Mesendoderm (in vitro differentiated cells): ENCODE measurements around the gene RNF187.

Source experiments
- DNase-seq: peaks from one replicate; pipeline ENCODE4 v3.0.0; 2013
- H2AK5ac ChIP-seq: 2 replicates; pipeline ENCODE4 v1.6.1; 2013; ENCODE audit warnings: low read length, inconsistent platforms
- H2BK120ac ChIP-seq: 2 replicates; pipeline ENCODE4 v1.6.1; 2013; ENCODE audit warnings: low read depth, mild to moderate bottlenecking, low read length, moderate library complexity, mixed read lengths
- H2BK15ac ChIP-seq: replicated peaks from 2 replicates; pipeline ENCODE4 v1.6.1; 2013; ENCODE audit warnings: low read depth, mild to moderate bottlenecking, moderate library complexity
- H2BK5ac ChIP-seq: 2 replicates; pipeline ENCODE4 v1.6.1; 2013; ENCODE audit warnings: low read length, inconsistent platforms
- H3K18ac ChIP-seq: 2 replicates; pipeline ENCODE4 v1.6.1; 2013; ENCODE audit warnings: mild to moderate bottlenecking, low read length, mixed read lengths
- H3K23ac ChIP-seq: one replicate; pipeline ENCODE4 v1.6.1; 2013; ENCODE audit warnings: low read length
- H3K27ac ChIP-seq: 2 replicates; pipeline ENCODE4 v1.5.1; 2013; ENCODE audit warnings: low read depth, mild to moderate bottlenecking, inconsistent platforms, low read length, moderate library complexity
- H3K27me3 ChIP-seq: 2 replicates; pipeline ENCODE4 v1.6.1; 2013; ENCODE audit warnings: low read length, control low read depth, mild to moderate bottlenecking, inconsistent platforms; ENCODE audit not compliant: insufficient read depth, poor library complexity
- H3K36me3 ChIP-seq: 2 replicates; pipeline ENCODE4 v1.6.1; 2013; ENCODE audit warnings: low read length, inconsistent platforms; ENCODE audit not compliant: control insufficient read depth, insufficient read depth
- H3K4ac ChIP-seq: one replicate; pipeline ENCODE4 v1.6.1; 2013; ENCODE audit warnings: low read depth, mild to moderate bottlenecking, low read length, moderate library complexity
- H3K4me1 ChIP-seq: 2 replicates; pipeline ENCODE4 v1.6.1; 2013; ENCODE audit warnings: low read depth, low read length, inconsistent platforms; ENCODE audit not compliant: control insufficient read depth
- H3K4me2 ChIP-seq: 2 replicates; pipeline ENCODE4 v1.6.1; 2013; ENCODE audit warnings: low read length
- H3K4me3 ChIP-seq: 2 replicates; pipeline ENCODE4 v1.5.1; 2013; ENCODE audit warnings: mild to moderate bottlenecking, low read length
- H3K56ac ChIP-seq: one replicate; pipeline ENCODE4 v1.6.1; 2013; ENCODE audit warnings: low read length
- H3K79me1 ChIP-seq: 2 replicates; pipeline ENCODE4 v1.6.1; 2013; ENCODE audit warnings: low read length, inconsistent platforms
- H3K79me2 ChIP-seq: 2 replicates; pipeline ENCODE4 v1.6.1; 2013; ENCODE audit warnings: mild to moderate bottlenecking, low read length; ENCODE audit not compliant: control insufficient read depth, insufficient read depth
- H3K9ac ChIP-seq: 2 replicates; pipeline ENCODE4 v1.6.1; 2013; ENCODE audit warnings: low read length, inconsistent platforms
- H4K5ac ChIP-seq: one replicate; pipeline ENCODE4 v1.6.1; 2013; ENCODE audit warnings: low read length
- H4K8ac ChIP-seq: one replicate; pipeline ENCODE4 v1.6.1; 2013; ENCODE audit warnings: low read depth, mild to moderate bottlenecking, control low read depth, low read length, moderate library complexity
- WGBS: extraction: QIAGEN DNeasy Blood & Tissue Kit; methylation state at CpG from one replicate; pipeline ENCODE4 v1.1.7; 2013; ENCODE audit warnings: low lambda C conversion rate, missing lambda C conversion rate; ENCODE audit not compliant: insufficient coverage; ENCODE audit errors: extremely low coverage; 5-methylcytosine and 5-hydroxymethylcytosine counted together

Gene RNF187

DNA sequence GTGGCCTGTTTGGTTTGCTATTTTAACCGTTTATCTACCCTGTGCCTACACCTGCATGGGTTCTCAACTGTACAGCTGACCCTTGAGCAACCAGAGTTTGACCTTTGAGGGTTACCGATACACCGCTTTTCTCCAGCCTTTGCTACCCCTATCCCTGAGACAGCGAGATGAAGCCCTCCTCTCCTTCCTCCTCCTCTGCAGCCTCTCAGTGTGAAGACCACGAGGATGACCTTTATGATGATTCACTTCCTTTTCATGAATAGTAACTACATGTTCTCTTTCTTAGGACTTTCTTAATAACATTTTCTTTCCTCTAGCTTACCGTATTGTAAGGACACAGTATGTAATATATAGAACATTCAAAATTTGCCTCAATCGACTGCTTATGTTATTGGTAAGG is 14.5 kb upstream of the RNF187 start:
- no peak overlapping the region for H3K9ac ChIP-seq
- no peak overlapping the region for H4K8ac ChIP-seq
- H3K27me3 ChIP-seq = peaks cover 9% of the 10 kb centered on the region
- H3K4me1 ChIP-seq = no peaks in the 10 kb centered on the region
- H3K4me2 ChIP-seq = no peak overlapping the region
- no peak overlapping the region for H3K23ac ChIP-seq
- no peak overlapping the region for H3K27ac ChIP-seq
- H2BK15ac ChIP-seq = no peak overlapping the region
- WGBS = no CpG with 5 or more reads among the region's 7 CpGs
- H3K79me1 ChIP-seq = no peaks in the 10 kb centered on the region
- DNase-seq = no peak
- H3K36me3 ChIP-seq = no peaks in the 10 kb centered on the region
- H4K5ac ChIP-seq = no peak overlapping the region
- H3K4ac ChIP-seq = no peak overlapping the region
- no peak overlapping the region for H3K4me3 ChIP-seq
- H2AK5ac ChIP-seq = no peak overlapping the region
- H2BK5ac ChIP-seq = no peak overlapping the region
- H3K56ac ChIP-seq = no peak overlapping the region
- no peak overlapping the region for H3K18ac ChIP-seq
- H3K79me2 ChIP-seq = no peaks in the 10 kb centered on the region
- no peak overlapping the region for H2BK120ac ChIP-seq

DNA sequence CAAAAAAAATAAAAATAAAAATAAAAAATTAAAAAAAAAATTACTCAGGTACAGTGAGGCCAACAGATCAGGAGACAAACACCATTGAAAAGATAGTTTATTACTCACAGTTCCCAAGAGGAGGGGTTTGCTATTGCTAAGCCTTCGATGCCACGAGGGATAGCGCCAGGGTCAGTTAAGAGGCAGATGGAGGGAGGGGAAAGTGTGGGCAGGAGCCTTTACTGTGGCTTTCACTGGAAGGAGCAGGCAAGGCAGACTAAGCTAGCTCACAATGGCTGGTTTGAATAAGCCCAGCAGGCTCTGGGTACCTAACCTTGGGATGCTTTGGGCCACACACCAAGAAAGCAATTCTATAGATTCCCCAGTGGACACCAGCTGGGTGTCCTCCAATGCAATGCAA is 12.7 kb upstream of the RNF187 start:
- no peak for DNase-seq
- Histone ChIP-seq H3K79me2 (no peaks in the 10 kb centered on the region), H3K4me3 (no peak overlapping the region), H4K5ac (no peak overlapping the region), H3K36me3 (no peaks in the 10 kb centered on the region), H4K8ac (no peak overlapping the region), H2BK15ac (no peak overlapping the region), H3K4me2 (no peak overlapping the region), H3K79me1 (no peaks in the 10 kb centered on the region), H3K56ac (no peak overlapping the region), H3K23ac (no peak overlapping the region), H3K27me3 (peaks cover 2% of the 10 kb centered on the region), H3K27ac (no peak overlapping the region), H3K9ac (no peak overlapping the region), H3K18ac (no peak overlapping the region), H3K4me1 (peaks cover 2% of the 10 kb centered on the region), H2AK5ac (no peak overlapping the region), H3K4ac (no peak overlapping the region), H2BK120ac (no peak overlapping the region), H2BK5ac (no peak overlapping the region)
- no CpG with 5 or more reads among the region's 3 CpGs for WGBS

DNA sequence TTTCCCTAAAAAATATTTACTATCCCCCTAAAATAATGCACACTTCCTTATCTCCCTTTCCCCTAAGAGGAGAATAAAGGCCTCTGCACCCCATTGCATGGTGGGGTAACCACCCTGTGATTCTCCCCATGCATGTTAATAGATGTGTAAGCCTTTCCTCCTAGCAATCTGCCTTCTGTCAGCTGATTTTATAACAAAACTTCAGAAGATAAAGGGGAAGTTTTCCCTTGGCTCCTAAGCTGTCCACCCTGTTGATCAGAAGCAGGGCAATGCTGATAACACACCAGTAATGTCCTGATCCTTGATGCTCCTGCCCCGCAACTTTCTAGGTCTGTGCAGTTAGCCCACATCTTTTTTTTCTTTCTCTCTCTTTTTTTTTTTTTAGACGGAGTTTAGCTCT is 11.4 kb upstream of the RNF187 start:
- Histone ChIP-seq H2BK5ac (no peak overlapping the region), H2BK120ac (no peak overlapping the region), H3K27me3 (no peaks in the 10 kb centered on the region), H3K56ac (no peak overlapping the region), H3K4ac (no peak overlapping the region), H3K27ac (no peak overlapping the region), H3K4me1 (peaks cover 2% of the 10 kb centered on the region), H3K23ac (no peak overlapping the region), H3K79me1 (no peaks in the 10 kb centered on the region), H4K8ac (no peak overlapping the region), H4K5ac (no peak overlapping the region), H3K18ac (no peak overlapping the region), H3K36me3 (no peaks in the 10 kb centered on the region), H3K4me3 (no peak overlapping the region), H2AK5ac (no peak overlapping the region), H3K9ac (no peak overlapping the region), H3K4me2 (no peak overlapping the region), H2BK15ac (no peak overlapping the region), H3K79me2 (no peaks in the 10 kb centered on the region)
- no CpG with 5 or more reads among the region's 2 CpGs for WGBS
- no peak for DNase-seq

DNA sequence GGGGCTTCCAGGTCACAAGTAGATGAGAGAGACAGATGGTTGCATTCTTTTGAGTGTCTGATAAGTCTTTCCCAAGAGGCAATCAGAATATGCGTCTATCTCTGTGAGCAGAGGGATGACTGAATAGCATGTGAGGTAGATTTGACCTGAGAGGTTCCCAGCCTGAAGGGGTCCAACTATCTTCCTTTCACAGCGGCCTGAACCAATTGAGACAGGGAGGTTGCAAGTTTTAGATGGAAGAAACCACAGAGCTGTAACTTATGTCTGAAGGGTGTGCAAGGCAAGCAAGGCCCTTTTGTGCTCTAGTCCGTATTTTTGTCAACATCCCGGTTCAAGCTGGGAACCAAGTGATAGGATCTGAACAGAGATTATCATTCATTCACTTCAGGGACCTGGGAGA is 9.9 kb upstream of the RNF187 start:
- no peak for DNase-seq
- H2AK5ac ChIP-seq = no peak overlapping the region
- no peaks in the 10 kb centered on the region for H3K79me2 ChIP-seq
- H3K9ac ChIP-seq = no peak overlapping the region
- no peak overlapping the region for H4K8ac ChIP-seq
- H3K79me1 ChIP-seq = no peaks in the 10 kb centered on the region
- no CpG with 5 or more reads among the region's 4 CpGs for WGBS
- no peak overlapping the region for H3K4me2 ChIP-seq
- no peak overlapping the region for H3K4ac ChIP-seq
- H2BK5ac ChIP-seq = no peak overlapping the region
- no peak overlapping the region for H3K56ac ChIP-seq
- H3K27ac ChIP-seq = no peak overlapping the region
- peak overlapping the region; percentile 32 for H2BK120ac ChIP-seq
- H3K23ac ChIP-seq = no peak overlapping the region
- no peaks in the 10 kb centered on the region for H3K27me3 ChIP-seq
- H3K4me3 ChIP-seq = no peak overlapping the region
- H3K36me3 ChIP-seq = no peaks in the 10 kb centered on the region
- no peak overlapping the region for H4K5ac ChIP-seq
- peaks cover 2% of the 10 kb centered on the region for H3K4me1 ChIP-seq
- no peak overlapping the region for H3K18ac ChIP-seq
- H2BK15ac ChIP-seq = no peak overlapping the region

DNA sequence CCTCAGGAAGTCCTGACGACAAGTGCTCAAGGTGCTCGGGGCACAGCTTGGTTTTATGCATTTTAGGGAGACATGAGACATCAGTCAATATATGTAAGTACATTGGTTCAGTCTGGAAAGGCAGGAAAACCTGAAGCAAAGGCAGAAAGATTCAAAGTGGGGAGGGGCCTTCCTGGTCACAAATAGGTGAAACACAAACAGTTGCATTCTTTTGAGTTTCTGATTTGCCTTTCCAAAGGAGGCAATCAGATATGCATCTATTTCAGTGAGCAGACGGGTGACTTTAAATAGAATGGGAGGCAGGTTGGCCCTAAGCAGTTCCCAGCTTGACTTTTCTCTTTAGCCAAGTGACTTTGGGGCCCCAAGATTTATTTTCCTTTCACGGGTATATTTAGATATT is 8.9 kb upstream of the RNF187 start:
- Histone ChIP-seq H3K4me2 (no peak overlapping the region), H4K5ac (no peak overlapping the region), H3K4me1 (peaks cover 2% of the 10 kb centered on the region), H3K79me2 (no peaks in the 10 kb centered on the region), H3K27ac (no peak overlapping the region), H3K36me3 (no peaks in the 10 kb centered on the region), H3K4me3 (no peak overlapping the region), H4K8ac (no peak overlapping the region), H2BK15ac (no peak overlapping the region), H3K4ac (no peak overlapping the region), H2BK120ac (no peak overlapping the region), H2BK5ac (no peak overlapping the region), H3K79me1 (no peaks in the 10 kb centered on the region), H3K18ac (no peak overlapping the region), H3K27me3 (no peaks in the 10 kb centered on the region), H3K56ac (no peak overlapping the region), H3K9ac (no peak overlapping the region), H3K23ac (no peak overlapping the region), H2AK5ac (no peak overlapping the region)
- peak; percentile 67 for DNase-seq
- WGBS = no CpG with 5 or more reads among the region's 4 CpGs

DNA sequence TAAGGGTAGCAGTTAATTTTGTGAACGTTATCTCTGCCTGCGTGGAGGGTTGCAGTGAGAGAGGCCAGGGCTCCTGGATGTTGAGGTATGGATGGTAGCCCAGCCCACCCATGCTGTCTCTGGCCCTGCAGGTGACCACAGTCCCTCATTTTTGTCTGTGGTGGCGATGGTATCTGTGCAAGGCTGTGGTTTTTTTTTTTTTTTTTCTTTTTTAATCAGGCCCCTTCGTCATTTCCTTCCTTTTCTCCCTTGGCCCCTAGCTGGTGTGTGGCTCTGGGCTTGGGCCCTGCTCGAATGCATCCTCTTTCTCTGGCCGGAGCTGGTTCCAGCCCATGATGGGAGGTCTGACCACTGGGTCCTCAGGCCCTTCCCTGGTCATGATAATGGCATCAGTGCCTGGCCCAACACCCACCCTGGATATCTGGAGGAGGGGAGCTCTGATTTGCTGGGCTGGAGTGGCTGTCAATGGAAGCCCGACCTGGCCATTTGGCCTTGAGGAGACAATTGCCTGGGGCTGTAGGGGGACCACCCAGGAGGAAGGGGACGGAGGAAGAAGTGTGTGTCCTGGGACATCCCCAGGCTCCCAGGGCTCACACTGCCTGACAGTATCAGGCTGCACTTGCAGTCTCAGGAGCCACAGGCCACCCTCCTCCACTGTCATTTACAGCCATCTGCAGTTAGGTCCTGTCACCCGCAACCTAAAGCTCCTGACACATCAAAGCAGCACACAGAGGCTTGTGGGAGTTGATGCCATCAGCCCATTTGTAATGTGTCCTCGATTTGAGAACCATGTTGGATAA is 8.1 kb upstream of the RNF187 start:
- peak; percentile 76 for DNase-seq
- H3K4me2 ChIP-seq = no peak overlapping the region
- H3K4me1 ChIP-seq = peaks cover 2% of the 10 kb centered on the region
- H3K27me3 ChIP-seq = no peaks in the 10 kb centered on the region
- H4K8ac ChIP-seq = no peak overlapping the region
- peak overlapping the region; percentile 55 for H3K27ac ChIP-seq
- H2AK5ac ChIP-seq = no peak overlapping the region
- no peaks in the 10 kb centered on the region for H3K36me3 ChIP-seq
- H4K5ac ChIP-seq = no peak overlapping the region
- H2BK5ac ChIP-seq = peak overlapping the region; percentile 90
- no peak overlapping the region for H2BK120ac ChIP-seq
- H3K18ac ChIP-seq = no peak overlapping the region
- no peak overlapping the region for H3K9ac ChIP-seq
- H3K56ac ChIP-seq = peak overlapping the region; percentile 82
- no peaks in the 10 kb centered on the region for H3K79me2 ChIP-seq
- H2BK15ac ChIP-seq = no peak overlapping the region
- H3K23ac ChIP-seq = no peak overlapping the region
- no peak overlapping the region for H3K4me3 ChIP-seq
- H3K4ac ChIP-seq = no peak overlapping the region
- no peaks in the 10 kb centered on the region for H3K79me1 ChIP-seq
- WGBS = no CpG with 5 or more reads among the region's 10 CpGs
